ENCODE data around the gene TPSG1.

Gene TPSG1

GRCh38 chr16:1217526-1217925 is 7.5 kb downstream of the TPSG1 start:
- no peak for DNase-seq (ENCODE audit: low read depth in 4 of 4, low spot score in 1 of 4)

GRCh38 chr16:1216681-1217400 is 8.2 kb downstream of the TPSG1 start:
- no peak for DNase-seq (ENCODE audit: low read depth in 4 of 4, low spot score in 1 of 4)

- DNase-seq (ENCODE audit: low read depth in 4 of 4, low spot score in 1 of 4) = no peak
Measured at GRCh38 chr16:1216296-1216619, 8.8 kb downstream of the TPSG1 start.

GRCh38 chr16:1215574-1216295 is 9.3 kb downstream of the TPSG1 start:
- no peak for DNase-seq (ENCODE audit: low read depth in 4 of 4, low spot score in 1 of 4)

DNA sequence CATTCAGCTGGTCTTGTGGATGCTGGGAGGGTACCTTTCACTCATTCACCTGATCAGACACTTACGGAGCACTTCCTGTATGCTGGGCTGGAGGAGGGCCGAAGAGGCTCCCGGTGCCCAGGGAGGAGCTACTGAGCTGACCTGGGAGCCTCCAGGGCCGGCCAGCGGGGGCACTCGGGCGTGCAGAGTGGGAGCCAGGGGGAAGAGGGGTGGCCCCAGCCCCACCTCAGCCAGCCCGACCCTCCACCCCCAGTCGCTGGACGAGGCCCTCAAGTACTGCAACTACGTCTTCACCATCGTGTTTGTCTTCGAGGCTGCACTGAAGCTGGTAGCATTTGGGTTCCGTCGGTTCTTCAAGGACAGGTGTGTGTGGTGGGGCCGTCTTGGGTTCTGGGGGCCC is 10.3 kb downstream of the TPSG1 start:
- no peak for DNase-seq (ENCODE audit: low read depth in 4 of 4, low spot score in 1 of 4)

DNA sequence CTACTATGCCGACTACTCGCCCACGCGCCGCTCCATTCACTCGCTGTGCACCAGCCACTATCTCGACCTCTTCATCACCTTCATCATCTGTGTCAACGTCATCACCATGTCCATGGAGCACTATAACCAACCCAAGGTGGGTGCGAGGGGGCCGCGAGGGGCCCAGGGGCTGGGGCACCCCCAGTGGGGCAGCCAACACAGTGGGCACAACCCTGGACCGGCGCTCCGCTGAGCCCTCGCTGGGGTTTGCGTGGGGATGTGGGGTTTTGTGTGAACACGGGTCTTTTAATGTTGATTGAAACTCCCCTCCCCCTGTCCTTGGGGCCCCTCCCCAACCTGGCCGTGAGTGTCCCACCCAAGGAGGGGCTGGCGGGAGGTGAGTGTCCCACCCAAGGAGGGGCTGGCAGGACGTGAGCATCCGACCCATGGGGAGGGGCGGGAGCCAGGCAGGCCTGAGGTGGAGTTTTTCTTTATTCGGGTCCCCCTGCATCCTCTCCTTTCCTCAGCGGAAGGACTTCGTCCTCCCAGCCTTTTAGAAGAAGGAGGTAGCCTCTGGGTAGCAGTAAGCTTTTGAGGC is 11.2 kb downstream of the TPSG1 start:
- no peak for DNase-seq (ENCODE audit: low read depth in 4 of 4, low spot score in 1 of 4)

DNA sequence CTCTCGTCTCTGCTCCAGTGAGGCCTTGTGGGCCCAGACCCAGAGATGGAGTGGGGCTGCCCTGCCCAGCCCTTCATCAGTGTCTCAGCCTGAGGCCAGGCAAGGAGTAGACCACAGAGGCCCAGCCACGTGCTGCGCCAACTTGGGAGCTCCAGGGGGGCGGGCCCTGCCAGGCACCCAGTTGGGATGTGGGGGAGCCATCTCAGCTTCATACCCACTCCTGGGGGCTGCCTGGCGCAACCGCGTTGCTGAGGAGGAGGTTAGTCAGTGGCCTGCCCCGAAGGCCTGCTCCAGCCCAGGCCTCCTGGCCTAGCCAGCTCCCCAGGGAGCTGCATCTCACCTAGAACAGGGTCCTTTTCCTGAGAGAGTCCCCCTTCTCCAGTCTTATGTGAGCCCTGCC is 11.8 kb downstream of the TPSG1 start:
- DNase-seq (ENCODE audit: low read depth in 4 of 4, low spot score in 1 of 4) = no peak

DNA sequence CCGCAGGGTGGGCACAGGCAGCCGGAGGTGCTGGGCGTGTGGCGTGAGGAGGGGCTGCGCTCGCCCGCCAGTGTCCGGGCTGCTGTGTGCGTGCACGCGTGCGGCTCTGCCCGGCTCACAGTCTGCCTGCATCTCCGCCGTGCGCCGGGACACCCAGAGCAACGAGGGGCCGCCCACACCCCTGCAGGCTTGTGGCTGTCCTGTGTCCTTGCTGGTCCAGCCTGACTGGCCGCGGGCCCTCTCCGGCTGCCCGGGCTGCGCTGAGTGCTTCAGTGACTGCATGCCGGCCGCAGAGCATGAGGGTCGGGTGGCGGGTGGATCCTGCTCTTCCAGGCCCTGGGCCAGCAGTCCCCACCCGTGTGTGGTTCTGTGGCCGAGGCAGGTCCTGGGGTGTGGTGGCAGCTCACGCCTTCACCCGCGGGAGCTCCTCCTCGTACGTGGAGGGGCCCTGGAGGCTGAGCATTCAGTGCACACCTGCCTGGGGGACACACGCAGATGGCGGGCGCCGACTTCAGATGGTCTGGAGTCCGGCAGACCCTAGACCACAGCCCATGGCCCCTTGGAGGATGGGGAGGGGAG is 12.4 kb downstream of the TPSG1 start:
- DNase-seq (ENCODE audit: low read depth in 4 of 4, low spot score in 1 of 4) = no peak

GRCh38 chr16:1211451-1212268 is 13.4 kb downstream of the TPSG1 start:
- DNase-seq (ENCODE audit: low read depth in 4 of 4, low spot score in 1 of 4) = no peak

GRCh38 chr16:1210461-1210860 is 14.6 kb downstream of the TPSG1 start:
- no peak for DNase-seq (ENCODE audit: low read depth in 4 of 4, low spot score in 1 of 4)

DNA sequence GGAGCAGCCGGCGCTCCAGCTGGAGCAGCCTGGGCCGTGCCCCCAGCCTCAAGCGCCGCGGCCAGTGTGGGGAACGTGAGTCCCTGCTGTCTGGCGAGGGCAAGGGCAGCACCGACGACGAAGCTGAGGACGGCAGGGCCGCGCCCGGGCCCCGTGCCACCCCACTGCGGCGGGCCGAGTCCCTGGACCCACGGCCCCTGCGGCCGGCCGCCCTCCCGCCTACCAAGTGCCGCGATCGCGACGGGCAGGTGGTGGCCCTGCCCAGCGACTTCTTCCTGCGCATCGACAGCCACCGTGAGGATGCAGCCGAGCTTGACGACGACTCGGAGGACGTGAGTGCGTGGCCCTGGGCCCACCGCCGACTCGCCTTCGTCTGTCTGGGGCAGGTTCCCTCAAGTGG is 16.0 kb downstream of the TPSG1 start:
- no peak for DNase-seq (ENCODE audit: low read depth in 4 of 4, low spot score in 1 of 4)

GRCh38 chr16:1208239-1208830 is 16.7 kb downstream of the TPSG1 start:
- DNase-seq (ENCODE audit: low read depth in 4 of 4, low spot score in 1 of 4) = no peak

GRCh38 chr16:1206786-1207185 is 18.3 kb downstream of the TPSG1 start:
- DNase-seq (ENCODE audit: low read depth in 4 of 4, low spot score in 1 of 4) = no peak

DNA sequence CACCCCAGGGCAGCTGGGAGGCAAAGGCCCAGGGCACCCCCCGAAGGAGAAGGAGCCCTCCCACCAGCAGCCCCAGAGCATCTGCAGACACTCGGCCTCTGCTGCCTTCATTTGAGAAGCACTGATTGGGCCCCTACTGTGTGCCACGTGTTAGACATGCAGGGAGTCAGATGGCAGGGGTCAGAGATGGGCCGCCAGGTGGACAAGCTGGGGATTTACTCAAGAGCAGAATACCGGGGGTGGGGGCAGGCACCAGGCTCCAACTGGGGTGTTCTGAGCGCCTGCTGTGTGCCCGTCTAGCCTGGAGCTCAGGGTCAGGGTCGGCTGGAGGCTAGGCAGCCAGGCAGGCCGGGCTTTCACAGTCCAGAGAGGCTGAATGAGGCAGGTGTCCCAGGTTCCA is 18.7 kb downstream of the TPSG1 start:
- DNase-seq (ENCODE audit: low read depth in 4 of 4, low spot score in 1 of 4) = no peak

GRCh38 chr16:1204933-1205332 is 20.1 kb downstream of the TPSG1 start:
- DNase-seq (ENCODE audit: low read depth in 4 of 4, low spot score in 1 of 4) = no peak

DNA sequence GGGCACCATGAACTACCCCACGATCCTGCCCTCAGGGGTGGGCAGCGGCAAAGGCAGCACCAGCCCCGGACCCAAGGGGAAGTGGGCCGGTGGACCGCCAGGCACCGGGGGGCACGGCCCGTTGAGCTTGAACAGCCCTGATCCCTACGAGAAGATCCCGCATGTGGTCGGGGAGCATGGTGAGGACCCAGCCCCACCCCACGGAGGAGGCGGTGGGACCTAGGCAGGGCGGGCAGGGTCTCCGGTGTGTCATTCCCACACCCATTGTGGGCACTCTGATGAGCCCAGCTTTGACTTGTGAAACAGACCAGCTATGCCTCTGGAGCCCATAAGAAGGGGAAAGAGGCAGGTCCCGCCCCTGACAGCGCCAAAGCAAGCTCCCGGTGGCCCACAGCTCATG is 22.8 kb downstream of the TPSG1 start:
- DNase-seq (ENCODE audit: low read depth in 4 of 4, low spot score in 1 of 4) = no peak

DNA sequence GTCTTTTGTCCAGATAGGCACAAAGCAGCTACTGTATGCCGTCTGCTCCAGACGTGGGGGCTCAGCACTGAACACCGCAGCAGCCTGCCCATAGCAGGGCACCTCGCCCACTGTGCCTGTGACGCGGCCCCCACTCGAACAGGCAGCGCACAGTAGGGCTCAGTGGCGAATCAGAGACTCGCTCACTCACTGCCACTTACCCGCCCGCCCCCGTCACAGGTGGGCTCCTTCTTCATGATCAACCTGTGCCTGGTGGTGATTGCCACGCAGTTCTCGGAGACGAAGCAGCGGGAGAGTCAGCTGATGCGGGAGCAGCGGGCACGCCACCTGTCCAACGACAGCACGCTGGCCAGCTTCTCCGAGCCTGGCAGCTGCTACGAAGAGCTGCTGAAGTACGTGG is 23.6 kb downstream of the TPSG1 start:
- DNase-seq (ENCODE audit: low read depth in 4 of 4, low spot score in 1 of 4) = no peak

DNA sequence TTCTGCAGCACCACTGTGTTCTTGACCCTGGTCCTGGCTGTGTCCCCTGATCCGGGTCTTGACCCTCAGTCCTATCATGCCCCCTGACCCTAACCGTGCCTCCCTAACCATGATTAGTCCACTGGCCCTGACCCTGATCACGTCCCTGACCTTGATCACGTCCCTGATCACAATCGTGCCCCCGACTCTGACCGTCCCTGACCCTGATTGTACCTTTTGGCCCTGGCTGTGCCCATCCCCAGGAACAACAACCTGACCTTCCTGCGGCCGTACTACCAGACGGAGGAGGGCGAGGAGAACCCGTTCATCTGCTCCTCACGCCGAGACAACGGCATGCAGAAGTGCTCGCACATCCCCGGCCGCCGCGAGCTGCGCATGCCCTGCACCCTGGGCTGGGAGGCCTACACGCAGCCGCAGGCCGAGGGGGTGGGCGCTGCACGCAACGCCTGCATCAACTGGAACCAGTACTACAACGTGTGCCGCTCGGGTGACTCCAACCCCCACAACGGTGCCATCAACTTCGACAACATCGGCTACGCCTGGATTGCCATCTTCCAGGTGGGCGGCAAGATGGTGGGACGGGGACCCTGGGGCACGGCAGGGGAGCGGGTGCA is 24.9 kb downstream of the TPSG1 start:
- DNase-seq (ENCODE audit: low read depth in 4 of 4, low spot score in 1 of 4) = no peak

- no peak for DNase-seq (ENCODE audit: low read depth in 4 of 4, low spot score in 1 of 4)
Measured at GRCh38 chr16:1199347-1200013, 25.6 kb downstream of the TPSG1 start.
